RKO (cell line): Measurements from ENCODE around the gene KCNQ4.
A peak's percentile ranks its signal among the peaks of the same experiment; 100 is the strongest.

ENCODE experiments used
- DNase-seq: peaks from one replicate; pipeline ENCODE4 v3.0.0-alpha.2; 2016; ENCODE audit warnings: low spot score

KCNQ4 gene

DNA sequence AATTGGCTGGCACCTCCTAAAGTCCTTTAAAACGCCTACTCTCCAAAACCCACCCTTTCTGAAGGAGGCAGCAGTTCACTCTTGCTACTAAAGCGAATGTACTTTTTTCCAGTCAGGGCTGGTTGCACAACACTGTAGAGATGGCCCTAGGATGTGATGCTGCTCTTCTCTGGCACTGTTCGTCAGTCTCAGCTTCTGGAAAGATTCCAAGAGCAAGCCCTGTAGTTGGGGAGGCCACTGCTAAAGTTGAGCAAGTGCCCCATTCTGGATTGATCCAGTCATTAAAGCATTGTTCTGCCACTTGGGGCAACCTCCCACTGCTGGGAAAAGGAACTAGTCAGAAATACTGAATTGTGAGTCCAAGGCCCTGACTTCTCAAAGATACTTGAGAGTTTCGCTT is 28.5 kb upstream of the KCNQ4 start:
- no peak for DNase-seq

- DNase-seq = no peak
These were observed 27.1 kb upstream of the KCNQ4 start for GRCh38 chr1:40756523-40756922.

- no peak for DNase-seq
These were observed 26.5 kb upstream of the KCNQ4 start for GRCh38 chr1:40757084-40757483.

- DNase-seq = no peak
These were observed 25.6 kb upstream of the KCNQ4 start for GRCh38 chr1:40758004-40758403.

GRCh38 chr1:40758578-40759343 is 24.8 kb upstream of the KCNQ4 start:
- DNase-seq = no peak

- no peak for DNase-seq
These were observed 22.6 kb upstream of the KCNQ4 start for GRCh38 chr1:40760984-40761383.

GRCh38 chr1:40762144-40762923 is 21.3 kb upstream of the KCNQ4 start:
- DNase-seq = no peak

DNA sequence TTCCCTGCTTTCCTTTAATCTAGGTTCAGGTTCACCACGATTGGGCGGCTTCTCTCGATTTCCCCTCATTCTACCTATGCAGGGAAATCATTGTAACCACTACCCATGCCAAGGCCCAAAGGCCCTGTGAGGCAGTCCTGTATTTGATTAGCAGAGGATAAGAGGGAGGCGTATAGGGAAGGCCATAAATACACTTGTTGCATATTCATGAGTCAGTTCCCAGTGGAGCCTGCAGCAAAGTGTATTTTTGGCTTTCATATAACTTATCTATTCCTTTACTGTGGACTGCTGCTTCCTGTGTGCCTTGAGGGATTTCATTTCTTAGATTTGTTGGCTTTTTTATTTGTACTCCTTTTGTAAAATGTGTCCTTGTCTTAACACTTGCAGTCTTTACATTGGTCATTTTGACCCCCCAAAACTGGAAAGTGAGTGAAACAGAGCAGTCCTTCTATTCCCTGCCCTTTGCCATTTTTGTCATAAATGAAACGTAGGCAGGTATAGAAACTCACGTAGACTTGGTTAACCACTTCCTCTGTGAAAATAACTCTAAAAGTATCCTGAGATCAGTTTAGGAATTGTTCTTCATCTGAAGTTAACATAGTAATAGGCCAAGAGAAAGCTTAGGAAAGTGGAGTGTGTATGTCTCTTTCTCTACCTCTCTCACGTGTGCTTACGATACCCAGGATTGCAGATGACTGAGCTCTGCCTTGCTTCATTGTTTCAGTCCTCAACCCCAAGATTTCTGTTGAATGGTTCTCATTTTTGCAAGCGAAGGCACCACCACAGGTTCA is 19.6 kb upstream of the KCNQ4 start:
- DNase-seq = no peak

- DNase-seq = no peak
These were observed 18.6 kb upstream of the KCNQ4 start for GRCh38 chr1:40764981-40765380.

DNA sequence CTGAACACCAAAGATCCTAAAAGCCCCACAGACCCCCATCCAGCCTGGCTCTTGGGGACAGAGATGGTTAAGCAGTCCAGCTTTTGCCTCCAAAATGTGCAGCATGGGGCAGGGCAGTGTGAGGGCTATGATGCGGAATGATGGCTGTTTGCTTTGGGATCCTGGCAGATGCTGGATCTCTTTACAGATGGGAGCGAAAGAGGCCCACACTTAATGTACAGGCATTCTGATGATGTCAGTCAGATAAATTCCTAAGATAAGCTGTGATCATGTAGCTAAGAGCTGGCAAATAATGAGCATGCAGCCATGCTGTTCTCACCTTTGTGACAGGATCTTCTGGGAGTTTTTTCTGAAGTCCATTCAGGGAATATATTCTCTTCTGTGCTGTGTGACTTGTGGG is 17.6 kb upstream of the KCNQ4 start:
- DNase-seq = no peak

DNA sequence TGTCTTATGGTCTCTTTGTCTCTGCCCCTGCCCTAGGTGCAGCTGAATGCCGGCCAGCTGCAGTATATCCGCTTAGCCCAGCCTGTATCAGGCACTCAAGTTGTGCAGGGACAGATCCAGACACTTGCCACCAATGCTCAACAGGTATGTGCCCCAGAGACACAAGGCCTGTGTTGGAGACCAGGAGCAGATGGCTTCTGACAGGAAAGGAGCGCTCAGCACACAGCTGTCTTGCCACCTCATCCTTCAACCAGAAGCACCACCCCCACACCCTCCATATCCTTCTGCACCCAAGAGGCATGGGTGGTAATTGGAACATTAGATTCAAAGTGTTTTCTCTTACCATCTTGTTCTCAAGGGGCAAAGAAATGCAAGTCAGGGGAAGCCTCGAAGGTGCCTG is 17.0 kb upstream of the KCNQ4 start:
- DNase-seq = no peak

GRCh38 chr1:40768146-40768990 is 15.2 kb upstream of the KCNQ4 start:
- no peak for DNase-seq

DNA sequence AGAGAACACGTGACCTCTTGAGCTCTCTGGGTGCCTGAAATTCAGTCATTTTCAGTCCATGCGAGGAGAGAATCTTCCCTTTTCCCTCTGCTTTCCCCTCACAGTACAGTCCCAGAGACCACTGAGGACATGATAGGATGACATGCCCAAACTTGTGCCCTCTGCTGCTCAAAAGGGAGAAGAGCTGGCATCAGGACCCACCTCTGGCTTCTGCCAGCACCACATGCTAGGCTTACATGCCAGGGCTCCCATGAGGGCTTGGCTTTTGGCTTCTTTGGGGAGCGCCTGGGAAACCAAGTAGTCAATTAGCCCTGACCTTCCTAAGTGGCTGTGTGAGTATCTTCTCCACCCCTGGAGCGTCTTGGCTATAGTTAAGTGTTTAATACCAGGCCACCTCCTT is 13.8 kb upstream of the KCNQ4 start:
- peak; percentile 28 for DNase-seq

DNA sequence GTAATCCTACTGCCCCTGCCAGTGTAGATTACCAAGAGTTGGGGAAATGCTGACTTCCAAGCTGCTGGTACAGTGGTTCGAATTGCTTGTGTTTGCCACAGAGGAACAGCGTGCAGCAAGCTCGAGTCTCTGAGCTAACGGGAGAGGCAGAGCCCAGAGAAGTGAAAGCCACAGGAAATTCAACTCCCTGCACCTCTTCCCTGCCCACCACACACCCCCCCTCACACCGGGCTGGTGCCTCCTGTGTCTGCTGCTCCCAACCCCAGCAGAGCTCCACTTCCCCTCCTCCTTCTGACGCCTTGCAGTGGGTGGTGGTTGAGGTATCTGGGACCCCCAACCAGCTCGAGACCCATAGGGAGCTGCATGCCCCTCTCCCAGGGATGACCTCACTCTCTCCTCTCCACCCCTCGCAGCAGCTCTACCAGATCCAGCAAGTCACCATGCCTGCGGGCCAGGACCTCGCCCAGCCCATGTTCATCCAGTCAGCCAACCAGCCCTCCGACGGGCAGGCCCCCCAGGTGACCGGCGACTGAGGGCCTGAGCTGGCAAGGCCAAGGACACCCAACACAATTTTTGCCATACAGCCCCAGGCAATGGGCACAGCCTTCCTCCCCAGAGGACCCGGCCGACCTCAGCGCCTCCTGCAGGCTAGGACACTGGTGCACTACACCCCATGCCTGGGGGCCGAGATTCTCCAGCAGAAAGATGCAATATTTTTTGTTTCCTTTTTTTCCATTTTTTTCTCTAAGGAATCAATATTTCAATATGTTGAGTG is 13.1 kb upstream of the KCNQ4 start:
- no peak for DNase-seq

GRCh38 chr1:40772146-40772955 is 11.2 kb upstream of the KCNQ4 start:
- DNase-seq = no peak

- DNase-seq = no peak
These were observed 9.8 kb upstream of the KCNQ4 start for GRCh38 chr1:40773748-40774265.

GRCh38 chr1:40774266-40774998 is 9.2 kb upstream of the KCNQ4 start:
- DNase-seq = peak; percentile 23

DNA sequence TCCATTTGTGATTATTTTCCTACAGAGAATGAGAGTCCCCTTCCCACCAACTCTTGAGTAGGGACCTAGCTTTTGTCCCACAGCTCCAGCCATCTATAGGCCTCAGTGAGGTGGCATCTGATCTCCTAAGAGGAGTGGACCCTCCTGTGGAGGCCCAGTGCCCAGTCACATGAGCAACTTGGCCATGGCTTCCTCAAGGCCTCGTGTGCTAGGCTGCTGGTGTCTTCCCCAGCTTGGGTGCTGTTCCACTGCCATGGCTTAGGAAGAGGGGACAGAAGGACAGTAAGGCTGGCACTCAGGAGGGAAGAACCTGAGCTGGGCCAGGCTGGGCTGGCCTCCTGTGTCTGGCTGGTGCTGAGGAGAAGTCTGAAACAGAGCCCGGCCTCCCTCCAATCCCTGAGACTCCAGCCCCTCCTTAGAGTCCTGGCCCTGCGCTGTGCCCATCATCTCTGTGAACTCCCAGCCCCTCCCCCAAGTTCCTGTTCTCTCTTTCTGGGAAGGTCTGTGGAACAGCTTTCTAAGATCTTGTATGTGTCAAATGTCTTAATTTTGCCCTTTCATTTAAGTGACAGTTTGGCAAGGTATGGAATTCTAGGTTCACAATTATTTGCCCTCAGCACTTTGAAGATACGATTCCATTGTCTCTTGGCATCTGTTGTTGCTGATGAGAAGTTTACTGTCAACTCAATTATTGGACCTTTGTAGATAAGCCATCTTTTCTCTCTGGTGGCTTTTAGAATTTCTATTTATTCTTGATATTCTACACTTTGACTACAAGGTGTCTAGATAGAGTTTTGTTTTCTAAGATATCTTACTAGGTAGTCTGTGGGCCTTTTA is 7.1 kb upstream of the KCNQ4 start:
- no peak for DNase-seq
